ENCODE results near the gene GLRX5.
"Not testable (repeated sequence)": the region's sequence is repeated elsewhere in the genome, so short reads cannot be mapped to it uniquely, and the experiment has no call there.

Gene GLRX5

DNA sequence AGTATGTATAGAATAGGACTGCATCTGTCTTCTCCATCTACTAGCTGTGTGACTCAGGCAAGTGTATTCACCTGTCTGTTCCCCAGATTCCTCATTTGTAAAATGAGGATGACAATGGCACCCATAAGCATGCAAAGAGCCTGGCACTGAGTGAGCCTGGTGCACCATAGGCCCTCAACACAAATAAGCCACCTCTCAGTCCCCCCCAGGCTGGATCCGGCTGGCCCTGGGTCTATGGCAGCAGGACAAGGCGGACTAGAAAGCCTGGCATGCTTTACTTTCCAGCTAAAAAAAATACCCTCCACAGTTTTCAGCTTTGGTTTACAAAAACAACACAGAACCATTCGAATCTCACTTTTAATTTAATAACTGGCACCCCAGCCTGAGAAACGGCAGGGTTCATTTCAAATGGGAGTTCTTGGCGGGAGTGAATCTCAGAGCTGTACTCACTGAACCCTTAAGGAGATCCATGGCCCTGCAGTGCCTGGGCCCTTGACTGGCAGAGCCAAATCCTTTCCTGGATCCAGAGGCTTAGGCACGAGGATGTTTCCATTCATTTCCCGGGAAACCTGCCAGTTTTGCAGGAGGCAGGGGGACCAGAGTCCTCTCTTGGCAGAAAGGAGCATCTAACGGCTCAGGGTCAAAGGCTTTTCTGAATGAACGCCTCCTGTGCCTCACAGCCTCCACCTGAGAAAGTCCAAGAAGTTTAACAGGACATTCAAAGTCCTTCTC, 36.1 kb upstream of the GLRX5 start:
- DNase-seq (ENCODE audit: low spot score): peak; percentile 90

DNA sequence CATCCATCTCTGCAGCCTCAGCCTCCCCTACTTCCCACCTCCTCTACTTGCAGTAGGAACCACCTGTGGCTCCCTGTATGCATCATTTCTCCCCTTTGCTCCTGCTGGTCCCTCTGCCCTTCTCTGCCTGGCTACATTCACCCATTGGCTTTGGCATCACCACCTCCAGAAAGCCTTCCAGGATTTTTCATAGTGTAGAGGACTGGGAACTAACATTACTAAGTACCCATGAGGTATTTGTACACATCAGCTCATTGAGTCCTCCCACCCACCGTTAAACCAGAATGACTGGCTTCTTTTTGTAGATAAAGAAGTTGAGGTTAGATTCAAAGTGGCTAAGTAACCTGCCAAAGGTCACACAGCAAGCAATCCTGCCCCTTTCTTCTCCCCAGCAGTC, 35.5 kb upstream of the GLRX5 start:
- no peak for DNase-seq (ENCODE audit: low spot score)

DNA sequence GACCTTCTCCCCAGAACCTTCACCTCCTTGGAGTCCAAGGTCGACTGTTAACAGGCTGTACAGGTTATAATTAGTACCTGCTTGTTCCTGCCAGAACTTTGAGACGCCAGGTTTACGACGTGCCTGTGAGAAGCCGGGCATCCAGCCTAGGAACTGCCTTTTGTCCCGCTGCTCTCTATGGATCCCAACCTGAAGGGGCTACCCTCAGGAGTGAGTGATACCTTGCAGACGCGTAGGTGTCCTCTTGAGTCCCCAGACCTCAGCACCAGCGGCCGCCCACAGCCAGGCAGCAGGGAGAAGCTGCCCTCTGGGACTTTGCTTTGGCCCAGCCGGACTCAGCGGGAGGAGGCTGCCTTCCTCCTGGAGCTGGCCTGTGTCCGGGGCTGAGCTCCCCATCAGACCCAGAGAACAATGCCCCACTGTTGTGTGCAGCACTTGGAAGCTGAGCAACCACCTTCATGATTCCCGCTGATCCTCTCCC, 34.6 kb upstream of the GLRX5 start:
- DNase-seq (ENCODE audit: low spot score): peak; percentile 94

DNA sequence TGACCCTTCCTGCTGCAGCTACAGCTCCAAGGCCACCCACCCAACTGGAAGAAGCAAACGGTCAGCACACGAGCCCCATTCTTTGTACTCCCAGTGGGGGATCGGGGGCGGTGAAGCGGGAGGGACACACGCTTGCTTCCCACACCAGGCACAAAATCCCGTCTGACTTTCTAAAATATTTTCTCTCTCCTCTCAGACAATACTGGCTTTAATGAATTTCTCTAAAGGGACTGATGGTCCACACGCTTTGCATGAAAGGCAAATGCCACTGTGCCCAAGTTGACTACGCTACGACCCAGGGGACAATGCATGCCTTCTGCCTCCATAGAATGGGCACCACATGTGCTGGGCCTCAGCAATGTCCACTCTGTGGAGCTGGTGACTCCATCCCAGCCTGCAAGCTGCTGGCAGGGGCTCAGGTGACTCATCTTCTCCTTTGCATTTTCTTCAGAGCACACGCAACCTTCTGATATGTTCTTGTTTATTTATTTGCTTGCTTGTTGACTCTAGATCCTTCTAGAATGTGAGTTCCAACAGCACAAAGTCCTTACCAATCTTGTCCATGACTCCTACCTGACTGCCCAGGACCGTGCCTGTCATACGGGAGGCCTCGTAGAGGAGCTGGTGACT, 34.0 kb upstream of the GLRX5 start:
- DNase-seq (ENCODE audit: low spot score): peak; percentile 77

DNA sequence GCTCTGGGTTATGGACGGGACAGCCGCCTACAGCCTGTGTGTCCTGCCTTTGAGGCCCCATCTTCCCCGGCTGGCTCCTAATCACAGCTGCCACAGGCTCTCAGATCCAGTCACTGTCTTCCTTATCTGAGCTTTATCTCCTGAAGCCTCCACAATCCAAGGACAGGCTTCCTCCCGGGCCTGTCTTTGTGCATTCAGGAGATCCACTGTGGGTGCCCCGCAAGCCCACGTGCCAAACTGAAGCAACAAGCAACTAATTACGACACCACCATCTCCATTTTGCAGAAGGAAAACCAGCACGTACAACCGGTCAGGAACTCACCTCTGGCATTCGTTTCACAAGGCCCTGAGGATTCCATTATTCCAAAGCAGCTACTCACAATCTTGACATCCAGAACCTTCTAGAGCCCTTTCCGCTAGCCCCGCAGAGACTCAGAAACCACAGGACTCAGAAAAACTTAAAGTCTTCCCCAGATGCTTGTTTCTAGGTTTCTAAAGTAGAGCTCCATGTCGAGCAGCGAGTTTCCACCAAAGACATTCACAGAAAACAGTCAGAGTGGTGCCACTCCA, 32.4 kb upstream of the GLRX5 start:
- no peak for DNase-seq (ENCODE audit: low spot score)

DNA sequence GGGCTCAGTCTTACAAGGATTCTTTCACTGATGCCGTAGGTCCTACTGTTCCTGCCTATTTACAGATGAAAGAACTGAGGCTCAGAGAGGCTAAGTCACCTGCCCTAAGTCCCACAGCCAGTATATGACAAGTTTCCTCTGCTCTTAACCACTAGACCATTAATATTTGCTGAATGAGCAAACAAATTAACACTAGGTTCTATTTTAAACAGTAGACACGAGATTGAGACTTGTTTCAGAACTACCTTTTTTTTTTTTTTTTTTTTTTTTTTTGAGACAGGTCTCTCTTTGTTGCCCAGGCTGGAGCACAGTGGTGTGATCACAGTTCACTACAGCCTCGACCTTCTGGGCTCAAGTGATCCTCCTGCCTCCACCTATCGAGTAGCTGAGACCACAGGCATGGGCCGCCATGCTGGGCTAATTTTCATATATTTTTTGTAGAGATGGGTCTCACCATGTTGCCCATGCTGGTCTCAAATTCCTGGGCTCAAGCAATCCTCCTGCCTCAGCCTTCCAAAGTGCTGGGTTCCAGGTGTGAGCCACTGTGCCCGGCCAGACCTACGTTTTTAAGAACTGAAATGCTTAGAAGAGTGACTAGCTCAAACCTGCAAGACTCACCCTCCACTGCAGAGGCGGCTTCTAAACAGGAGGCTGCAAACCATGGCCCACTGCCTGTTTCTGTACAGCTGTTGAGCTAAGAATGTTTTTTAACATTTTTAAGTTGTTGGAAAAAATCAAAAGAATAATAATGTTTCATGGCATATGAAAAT, 31.3 kb upstream of the GLRX5 start:
- no peak for DNase-seq (ENCODE audit: low spot score)

DNA sequence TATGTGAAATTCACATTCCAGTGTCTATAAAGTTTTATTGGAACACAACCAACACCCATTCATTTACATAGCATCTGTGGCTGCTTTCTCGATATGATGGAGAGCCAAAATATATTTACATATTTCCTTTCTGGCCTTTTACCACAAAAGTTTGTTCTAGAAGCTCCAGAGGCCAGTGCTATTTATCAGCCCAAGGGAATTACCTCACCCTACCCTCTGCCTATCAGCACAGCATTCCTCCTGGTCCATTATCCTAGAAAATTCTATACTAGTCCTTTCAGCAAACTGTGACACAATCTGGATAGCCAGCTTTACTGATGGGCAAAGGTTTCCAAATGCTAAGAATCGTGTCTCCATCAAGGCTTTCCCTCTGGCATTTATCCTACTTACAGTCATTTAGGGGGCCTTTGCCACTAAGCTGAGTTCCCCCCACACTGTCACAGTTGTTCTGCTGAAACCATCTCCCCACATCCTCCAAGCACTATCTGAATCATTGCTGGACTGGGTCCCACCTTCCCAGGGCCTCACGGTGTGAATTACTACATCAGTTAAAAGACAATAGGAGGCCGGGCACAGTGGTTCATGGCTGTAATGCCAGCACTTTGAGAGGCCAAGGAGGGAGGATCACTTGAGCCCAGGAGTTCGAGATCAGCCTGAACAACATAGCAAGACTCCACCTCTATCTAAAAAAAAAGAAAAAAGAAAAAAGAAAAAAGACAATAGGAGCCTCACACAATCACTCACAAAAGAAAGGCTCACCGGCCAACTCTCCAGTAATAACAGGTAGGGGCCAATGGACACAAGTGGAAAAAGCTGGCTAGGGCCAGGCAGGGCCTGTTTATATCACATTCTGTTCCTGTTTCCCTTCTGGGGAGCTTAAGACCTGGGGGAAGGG, 30.5 kb upstream of the GLRX5 start:
- DNase-seq (ENCODE audit: low spot score): no peak

DNA sequence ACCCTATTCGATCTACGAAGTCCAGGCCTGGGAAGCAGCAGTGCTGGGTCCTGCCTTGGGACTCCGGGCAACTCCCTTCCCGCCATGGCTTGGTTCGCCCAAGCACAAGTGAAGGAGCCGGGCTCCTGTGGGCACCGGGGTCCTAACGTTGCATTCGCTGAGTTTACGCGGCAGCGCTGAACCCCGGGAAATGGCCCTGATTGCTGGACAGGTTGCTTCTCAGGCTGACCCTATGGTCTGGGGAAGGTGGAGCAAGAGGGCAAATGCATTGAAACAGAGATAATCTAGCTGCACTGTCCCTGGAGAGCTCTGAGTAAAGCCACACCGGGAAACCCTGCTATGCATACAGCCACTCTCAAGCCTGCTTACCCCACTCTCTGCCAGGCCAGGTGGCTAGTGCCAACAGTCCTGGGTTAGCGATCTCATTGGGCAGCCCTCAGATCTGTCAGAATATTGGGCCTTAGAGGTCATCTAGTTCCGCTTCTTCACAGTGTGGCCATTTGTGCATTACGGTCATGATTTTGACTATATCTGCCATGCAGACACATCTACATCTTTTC, 29.7 kb upstream of the GLRX5 start:
- no peak for DNase-seq (ENCODE audit: low spot score)

DNA sequence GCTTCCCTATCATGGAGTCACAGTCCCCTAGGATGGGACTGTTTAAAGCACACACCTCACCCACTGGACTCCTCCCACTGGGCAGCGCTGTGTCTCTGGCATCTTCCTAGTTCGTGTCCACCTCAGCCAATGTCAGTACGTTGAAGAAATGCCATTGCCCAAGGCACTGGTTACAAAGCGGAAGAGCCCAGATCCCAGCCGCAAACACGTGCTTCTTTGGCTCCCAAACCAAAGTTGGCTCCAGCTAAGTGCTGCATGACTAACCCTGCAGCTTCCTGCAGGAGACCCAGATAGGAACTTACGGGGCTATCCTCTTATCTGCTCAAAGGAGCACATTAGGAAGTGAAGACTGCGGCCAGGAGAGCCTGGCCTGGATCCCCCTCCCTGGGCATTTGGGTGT, 27.7 kb upstream of the GLRX5 start:
- peak; percentile 84 for DNase-seq (ENCODE audit: low spot score)

DNA sequence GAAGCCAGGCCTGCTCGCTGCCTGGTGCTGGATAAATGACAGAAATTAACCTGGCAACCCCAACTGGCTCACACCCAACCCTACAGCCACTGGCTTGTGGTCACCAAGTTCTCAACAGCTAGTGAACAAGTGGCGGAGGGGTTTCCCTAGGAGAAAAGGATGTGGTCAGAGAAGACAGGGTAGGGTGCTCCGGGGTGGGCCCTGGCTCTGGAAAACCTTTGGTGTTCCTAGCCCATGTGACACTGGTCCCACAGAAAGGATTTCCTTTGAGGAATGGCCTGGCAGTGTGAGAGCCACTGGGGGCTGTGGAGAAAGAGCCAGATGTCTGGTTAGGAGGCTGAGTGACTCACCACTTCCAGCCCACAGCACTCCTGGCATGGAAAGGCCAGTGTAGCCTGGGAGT, 27.1 kb upstream of the GLRX5 start:
- no peak for DNase-seq (ENCODE audit: low spot score)

DNA sequence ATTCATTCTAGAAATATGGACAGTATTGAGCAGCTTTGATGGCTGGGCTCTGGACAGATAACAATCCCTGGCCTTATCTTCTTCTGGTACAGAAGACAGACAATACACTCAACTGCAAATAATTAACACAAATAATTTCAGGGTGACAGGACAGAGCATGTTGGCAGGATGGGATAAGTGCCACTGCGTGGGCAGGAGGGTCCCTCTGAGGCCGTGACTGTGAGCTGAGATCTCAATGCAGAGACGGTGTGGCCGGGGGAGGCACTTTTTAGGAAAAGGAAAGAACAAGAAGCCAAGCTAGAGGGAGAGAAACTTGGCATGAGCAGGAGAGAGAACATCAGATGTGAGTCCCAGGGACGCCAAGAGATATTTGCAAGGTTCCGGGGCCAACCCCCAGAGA, 26.5 kb upstream of the GLRX5 start:
- no peak for DNase-seq (ENCODE audit: low spot score)

DNA sequence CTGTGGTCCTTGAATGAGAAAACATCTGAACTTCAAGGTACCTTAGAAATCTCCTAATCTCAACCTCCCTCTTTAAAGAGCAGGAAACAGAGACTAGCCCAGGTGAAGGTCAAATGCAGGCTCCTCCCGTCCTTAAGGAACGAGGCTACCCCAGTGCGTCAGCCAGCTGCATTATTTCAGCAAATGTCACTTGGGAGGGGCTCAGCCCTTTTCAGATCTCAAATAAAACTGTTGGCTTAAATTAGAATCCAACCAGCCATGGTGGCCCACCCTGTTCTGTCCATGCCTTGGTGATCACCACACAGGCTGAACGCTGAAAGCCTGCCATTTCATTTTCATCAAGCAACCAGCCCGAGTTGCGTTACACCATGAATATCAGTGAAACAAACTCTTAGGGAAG, 25.4 kb upstream of the GLRX5 start:
- no peak for DNase-seq (ENCODE audit: low spot score)

DNA sequence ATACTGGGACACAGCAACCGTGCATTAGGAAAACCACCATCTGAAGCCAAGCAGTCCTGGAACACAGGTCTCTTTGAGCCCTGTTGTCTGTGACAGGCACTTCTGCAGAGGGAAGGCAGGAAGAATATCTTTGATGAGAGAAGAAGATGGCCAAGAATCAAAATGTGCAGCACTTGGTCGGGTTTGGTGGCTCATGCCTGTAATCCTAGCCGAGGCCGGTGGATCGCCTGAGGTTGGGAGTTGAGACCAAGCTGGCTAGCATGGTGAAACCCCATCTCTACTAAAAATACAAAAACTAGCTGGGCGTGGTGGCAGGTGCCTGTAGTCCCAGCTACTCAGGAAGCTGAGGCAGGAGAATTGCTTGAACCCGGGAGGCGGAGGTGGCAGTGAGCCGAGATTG, 24.5 kb upstream of the GLRX5 start:
- not testable (repeated sequence) for DNase-seq (ENCODE audit: low spot score)

DNA sequence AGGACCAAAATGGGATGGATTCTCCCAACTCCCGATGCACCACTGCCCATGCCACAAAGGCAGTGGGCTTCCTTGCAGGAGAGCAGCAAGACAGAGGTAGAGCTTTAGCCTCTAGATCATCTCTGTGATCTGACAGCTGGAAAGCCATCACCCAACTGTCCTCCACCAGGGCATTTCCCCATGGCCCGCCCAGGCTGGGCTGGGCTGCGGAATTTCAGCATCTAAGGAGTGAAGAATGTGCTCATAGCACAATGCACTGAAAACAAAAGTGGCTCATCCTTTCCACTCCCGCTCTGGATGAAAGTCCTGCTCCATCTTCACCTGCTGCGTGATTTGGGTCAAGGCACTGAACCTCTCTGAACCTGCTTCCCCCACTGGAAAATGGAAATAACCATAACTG, 24.0 kb upstream of the GLRX5 start:
- DNase-seq (ENCODE audit: low spot score): no peak

DNA sequence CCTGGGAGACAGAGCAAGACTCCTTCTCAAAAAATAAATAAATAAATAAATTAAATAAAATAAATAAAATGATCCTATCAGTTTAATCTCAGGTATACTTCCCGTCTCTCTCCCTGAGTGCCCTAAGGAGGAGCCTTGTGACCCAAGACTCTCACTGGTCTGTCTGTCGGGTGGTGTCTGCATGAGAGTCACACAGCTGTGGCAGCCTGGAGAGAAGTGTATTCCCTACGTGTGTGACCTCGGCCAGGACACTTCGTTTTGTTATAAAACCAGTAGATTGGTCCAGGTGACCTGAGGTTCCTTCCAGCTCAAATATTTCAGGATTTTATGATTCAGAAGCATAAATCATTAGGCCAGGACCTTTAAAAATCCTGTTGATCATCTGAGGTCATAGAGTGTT, 23.2 kb upstream of the GLRX5 start:
- no peak for DNase-seq (ENCODE audit: low spot score)

DNA sequence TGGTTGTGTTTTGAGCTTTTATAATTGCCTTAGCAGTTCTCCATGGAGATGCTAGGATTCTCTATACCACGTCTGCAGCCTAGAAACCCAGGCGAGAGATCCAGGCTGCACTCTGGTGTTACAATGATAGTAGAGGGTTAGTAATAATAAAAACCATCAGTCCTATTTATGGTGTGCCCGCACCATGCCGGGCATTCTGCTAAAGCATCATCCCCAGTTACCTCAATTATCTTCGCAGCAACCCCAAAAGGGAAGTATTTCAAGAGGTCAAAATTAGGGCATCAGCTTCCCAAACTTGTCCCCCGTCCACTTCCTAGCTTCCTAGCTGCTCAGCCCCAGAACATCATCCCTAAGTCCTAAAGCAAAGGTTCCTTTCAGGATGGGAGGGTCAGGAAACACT, 21.6 kb upstream of the GLRX5 start:
- no peak for DNase-seq (ENCODE audit: low spot score)

DNA sequence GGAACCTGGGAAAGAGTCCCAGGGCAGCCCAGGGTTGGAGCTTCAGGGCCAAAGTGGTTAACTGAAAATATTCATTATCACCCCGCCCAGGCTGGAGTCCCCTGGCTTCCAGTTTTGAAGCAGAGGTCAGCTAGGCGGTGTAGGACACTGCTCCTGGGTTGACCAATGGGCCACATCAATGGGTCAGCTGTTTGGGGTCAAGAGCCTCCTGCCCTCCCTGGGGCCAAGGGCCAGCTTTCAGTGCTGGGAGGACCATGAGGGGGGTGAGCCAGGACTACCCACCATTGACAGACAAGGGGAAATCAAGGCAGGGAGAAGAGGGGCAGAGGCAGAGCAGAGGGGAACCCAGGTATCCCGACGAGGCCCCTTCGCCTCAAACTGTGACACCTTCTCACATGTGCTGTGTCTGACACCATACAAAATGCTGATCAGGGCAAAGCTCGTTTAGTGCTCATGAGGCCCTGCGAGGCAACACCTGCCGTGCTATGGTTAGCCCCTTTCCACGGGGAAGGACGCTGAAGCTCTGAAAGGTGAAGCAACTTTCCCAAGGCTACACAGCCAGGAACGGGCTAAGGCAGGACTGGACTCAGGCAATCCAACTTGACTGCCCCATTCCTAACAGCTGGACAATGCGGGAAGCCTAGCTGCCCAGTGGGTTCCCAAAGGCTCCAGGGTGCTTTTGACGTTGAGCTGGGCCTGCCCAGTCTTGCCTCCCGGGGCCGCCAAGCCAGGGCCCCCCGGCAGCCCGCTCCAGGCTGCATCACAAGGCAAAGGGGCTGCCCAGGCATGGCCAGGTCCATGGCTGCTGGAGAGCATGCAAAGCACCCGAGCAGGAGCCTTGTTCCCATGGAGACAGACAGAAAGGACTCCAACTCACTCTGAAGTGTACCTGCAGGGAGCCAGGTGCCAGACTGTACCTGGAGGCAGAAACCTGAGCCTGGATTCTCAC, 20.4 kb upstream of the GLRX5 start:
- DNase-seq (ENCODE audit: low spot score): no peak

DNA sequence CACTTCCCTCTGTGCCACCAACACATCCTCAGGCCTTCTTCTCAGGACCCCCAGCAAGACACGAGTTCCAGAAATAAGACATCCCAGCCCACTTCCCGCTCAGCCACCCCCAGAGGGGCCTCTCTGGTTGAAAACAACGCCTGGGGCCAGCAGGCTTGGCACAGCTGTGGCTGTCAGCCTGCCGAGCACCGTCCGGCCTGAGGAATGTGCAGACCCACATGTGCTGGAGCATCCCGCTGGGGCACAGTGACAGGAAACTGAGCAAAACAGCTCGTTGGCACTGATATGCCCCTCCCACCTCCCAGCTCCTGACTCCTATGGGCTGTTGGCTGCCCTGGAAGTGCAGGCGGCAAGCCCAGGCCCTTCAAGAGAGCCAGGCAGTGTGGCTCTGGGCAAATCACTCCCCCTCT, 19.8 kb upstream of the GLRX5 start:
- DNase-seq (ENCODE audit: low spot score): peak; percentile 62

DNA sequence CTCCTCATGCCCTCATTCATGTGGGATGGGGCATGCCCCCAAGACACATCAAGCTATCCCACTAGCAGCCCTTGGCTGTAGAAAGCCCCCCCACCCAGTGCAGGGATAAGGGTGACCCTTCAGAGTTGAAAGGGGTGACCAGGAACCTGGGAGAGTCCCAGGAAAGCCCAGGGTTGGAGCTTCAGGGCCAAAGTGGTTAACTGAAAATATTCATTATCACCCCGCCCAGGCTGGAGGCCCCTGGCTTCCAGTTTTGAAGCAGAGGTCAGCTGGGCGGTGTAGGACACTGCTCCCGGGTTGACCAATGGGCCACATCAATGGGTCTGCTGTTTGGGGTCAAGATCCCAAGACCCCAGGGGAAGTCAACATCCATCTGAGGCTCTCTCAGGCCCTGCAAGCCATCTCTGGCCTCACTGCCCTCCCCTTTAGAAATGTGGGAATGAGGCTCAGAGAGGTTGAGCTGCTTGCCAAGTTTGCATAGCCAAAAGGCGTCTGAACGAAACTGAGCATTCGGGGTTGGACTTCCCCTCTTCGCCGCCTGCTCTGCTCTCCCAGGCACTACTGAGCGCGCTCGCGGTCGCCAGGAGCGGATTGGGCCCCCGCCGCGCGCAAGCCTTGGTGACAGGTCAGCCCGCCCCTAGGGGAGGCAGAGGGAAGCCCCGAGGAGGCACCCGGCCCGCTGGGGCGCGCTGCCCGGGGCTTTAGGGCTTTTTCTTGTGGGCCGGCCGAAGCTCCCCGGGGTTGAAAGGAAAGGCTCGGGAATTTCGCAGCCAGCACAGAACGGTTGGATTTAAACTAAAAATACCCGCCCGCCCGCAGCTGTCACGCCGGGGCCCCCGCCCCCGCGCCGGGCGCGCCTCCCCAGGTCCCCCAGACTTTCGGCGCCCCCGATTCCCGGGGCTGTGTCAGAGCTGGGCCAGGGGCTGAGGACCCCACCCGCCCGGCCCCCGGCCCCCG, 19.0 kb upstream of the GLRX5 start:
- peak; percentile 78 for DNase-seq (ENCODE audit: low spot score)

Data from pons (tissue), 1 donor.